ENCODE results near the gene MEFV. TPM values are rescaled to one million over a fixed set of nuclear protein-coding genes. Genes with fewer than 3 reads are reported as not detected.

Gene MEFV
- total RNA-seq, 2 experiments from 2014 or later, result not detected

- CTCF ChIA-PET, result interaction anchor here (0.7 to 7.5 kb wide), 32 partner anchors 9 to 208 kb away, joined by 3 to 98 read pairs (median 4); partner anchors contain the start of genes MEFV, ZNF213 and ZNF263
- peaks cover 40% of the 10 kb centered on the region for H3K4me1 Mint-ChIP-seq (ENCODE audit: low read depth)
- DNase-seq (peak; percentile 35), ATAC-seq (no peak)
- peak overlapping the region; percentile 5 for H3K4me3 Mint-ChIP-seq
- no peaks in the 10 kb centered on the region for H3K27me3 Mint-ChIP-seq
- intact Hi-C loops (cut with micrococcal nuclease), result no loop called here
- no peaks in the 10 kb centered on the region for H3K9me3 Mint-ChIP-seq
- H3K27ac Mint-ChIP-seq, result peak overlapping the region; percentile 63
- peak; percentile 61 for TF ChIP-seq CTCF (IDR thresholded peaks at IDR 0.05)
- POLR2A ChIA-PET, result interaction anchor here (0.6 to 2.1 kb wide), 9 partner anchors 12 to 197 kb away, joined by 3 to 16 read pairs (median 3); partner anchors contain the start of genes TIGD7, ZNF200, ZNF263 and ZNF75A
- peaks cover 21% of the 10 kb centered on the region for H3K36me3 Mint-ChIP-seq (ENCODE audit: low read depth)
Measured at GRCh38 chr16:3266873-3267537, 10.6 kb upstream of the MEFV start.

- Mint-ChIP-seq H3K27ac (peak overlapping the region; percentile 92), H3K9me3 (no peaks in the 10 kb centered on the region), H3K4me1 (ENCODE audit: low read depth) (peaks cover 42% of the 10 kb centered on the region), H3K27me3 (no peaks in the 10 kb centered on the region), H3K36me3 (ENCODE audit: low read depth) (peaks cover 21% of the 10 kb centered on the region), H3K4me3 (peak overlapping the region; percentile 76)
- TF ChIP-seq CTCF (IDR thresholded peaks at IDR 0.05), result no peak
- peak; percentile 99 for DNase-seq
- peak; percentile 91 for ATAC-seq
- ChIA-PET CTCF (interaction anchor here (0.9 to 7.5 kb wide), 3 partner anchors 16 to 197 kb away, joined by 3 to 98 read pairs (median 4); partner anchors contain the start of gene ZNF263), POLR2A (interaction anchor here (0.5 to 3.6 kb wide), 13 partner anchors 15 to 245 kb away, joined by 3 to 25 read pairs (median 3); partner anchors contain the start of genes NAA60, TIGD7, ZNF263 and ZNF597)
- intact Hi-C loops (cut with micrococcal nuclease), result no loop called here
Measured at GRCh38 chr16:3264137-3265036, 8.0 kb upstream of the MEFV start.

- POLR2A ChIA-PET, result interaction anchor here (0.7 to 3.6 kb wide), 9 partner anchors 9 to 239 kb away, joined by 3 to 25 read pairs (median 3); partner anchors contain the start of genes CLUAP1, ZNF200 and ZNF263
- Mint-ChIP-seq H3K4me1 (ENCODE audit: low read depth) (peaks cover 41% of the 10 kb centered on the region), H3K9me3 (no peaks in the 10 kb centered on the region), H3K27ac (peak overlapping the region; percentile 92), H3K36me3 (ENCODE audit: low read depth) (peaks cover 10% of the 10 kb centered on the region), H3K4me3 (peak overlapping the region; percentile 76), H3K27me3 (no peaks in the 10 kb centered on the region)
- no peak for ATAC-seq
- TF ChIP-seq CTCF (IDR thresholded peaks at IDR 0.05), result no peak
- CTCF ChIA-PET, result interaction anchor here (1.0 to 7.5 kb wide), 3 partner anchors 9 to 26 kb away, joined by 3 to 98 read pairs (median 3); partner anchors contain the start of gene ZNF263
- intact Hi-C loops (cut with micrococcal nuclease), result no loop called here
- DNase-seq, result no peak
Measured at GRCh38 chr16:3262517-3262916, 6.1 kb upstream of the MEFV start.

GRCh38 chr16:3259836-3260235, 3.4 kb upstream of the MEFV start:
- peaks cover 20% of the 10 kb centered on the region for H3K4me1 Mint-ChIP-seq (ENCODE audit: low read depth)
- ATAC-seq, result no peak
- H3K36me3 Mint-ChIP-seq (ENCODE audit: low read depth), result no peaks in the 10 kb centered on the region
- intact Hi-C loops (cut with micrococcal nuclease), result no loop called here
- H3K9me3 Mint-ChIP-seq, result no peaks in the 10 kb centered on the region
- H3K27me3 Mint-ChIP-seq, result no peaks in the 10 kb centered on the region
- TF ChIP-seq CTCF (IDR thresholded peaks at IDR 0.05), result no peak
- H3K27ac Mint-ChIP-seq, result no peak overlapping the region
- H3K4me3 Mint-ChIP-seq, result no peak overlapping the region
- ChIA-PET POLR2A (no interaction called here), CTCF (no interaction called here)
- no peak for DNase-seq

Measured in activated CD8-positive, alpha-beta T cell treated with anti-CD3 and anti-CD28 coated beads for 36 hours (primary cell).